ENCODE measurements around the gene ZNF532.

ZNF532 gene

DNA sequence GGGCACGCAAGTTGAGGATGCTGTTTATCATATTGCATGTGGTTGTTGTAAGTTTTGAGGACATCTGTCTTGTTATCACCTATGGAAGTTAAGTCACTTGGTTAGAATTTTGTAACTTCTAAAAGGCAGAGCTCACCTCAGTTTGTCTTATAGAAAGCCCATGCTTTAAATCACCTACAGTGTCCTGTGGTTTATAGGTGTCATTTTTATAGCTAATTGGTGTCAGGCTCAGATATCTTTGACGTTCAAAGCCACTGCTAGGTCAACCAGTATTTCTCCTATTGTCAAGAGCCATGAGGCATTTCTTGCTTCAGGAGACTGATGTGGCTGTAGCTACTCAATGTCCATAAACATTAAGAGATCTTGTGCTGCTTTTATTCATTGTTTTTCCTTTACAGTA lies 16.8 kb downstream of the ZNF532 start:
- ATAC-seq = no peak
- Mint-ChIP-seq H3K36me3 (peaks cover 65% of the 10 kb centered on the region), H3K27me3 (no peaks in the 10 kb centered on the region), H3K27ac (no peak overlapping the region), H3K4me1 (peaks cover 16% of the 10 kb centered on the region), H3K9me3 (no peaks in the 10 kb centered on the region), H3K4me3 (no peak overlapping the region)

DNA sequence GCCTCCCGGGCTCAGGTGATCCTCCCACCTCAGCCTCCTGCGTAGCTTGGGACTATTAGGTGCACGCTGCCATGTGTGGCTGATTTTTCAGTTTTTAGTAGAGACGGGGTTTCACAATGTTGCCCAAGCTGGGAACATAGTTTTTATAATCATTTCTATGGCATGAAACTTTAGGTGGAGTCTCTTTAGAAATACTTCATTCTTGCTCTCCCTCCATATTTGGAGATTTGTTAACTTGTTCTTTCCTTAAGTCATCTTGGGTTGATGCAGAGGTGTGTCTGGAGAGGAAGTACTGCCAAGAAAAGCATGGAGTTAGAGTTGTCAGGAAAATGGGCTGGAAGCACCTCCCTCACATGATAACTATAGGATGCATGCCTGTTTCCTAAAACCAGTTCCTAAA lies 17.4 kb downstream of the ZNF532 start:
- Mint-ChIP-seq H3K27ac (no peak overlapping the region), H3K36me3 (peaks cover 59% of the 10 kb centered on the region), H3K4me3 (no peak overlapping the region), H3K9me3 (no peaks in the 10 kb centered on the region), H3K27me3 (no peaks in the 10 kb centered on the region), H3K4me1 (peaks cover 16% of the 10 kb centered on the region)
- ATAC-seq = no peak

DNA sequence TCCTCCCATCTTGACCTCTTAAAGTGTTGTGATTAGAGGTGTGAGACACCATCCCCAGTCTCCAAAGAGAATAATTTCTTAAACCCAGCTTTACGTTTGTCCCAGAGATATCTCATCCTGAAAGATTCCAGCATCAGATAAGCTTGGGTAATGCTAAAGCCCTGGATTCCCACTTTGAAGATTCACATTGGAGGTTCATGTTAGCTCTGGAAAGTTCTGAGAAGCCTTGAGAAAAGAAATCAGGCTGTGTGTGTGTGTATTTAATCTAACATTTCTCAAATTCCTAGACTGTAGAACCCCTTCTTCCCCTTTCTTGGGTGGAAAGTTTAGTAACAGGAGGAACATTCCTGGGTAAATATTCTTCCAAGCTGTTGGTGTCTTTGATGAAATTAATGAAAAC lies 18.0 kb downstream of the ZNF532 start:
- H3K27ac Mint-ChIP-seq = no peak overlapping the region
- no peak for ATAC-seq
- no peaks in the 10 kb centered on the region for H3K27me3 Mint-ChIP-seq
- H3K9me3 Mint-ChIP-seq = no peaks in the 10 kb centered on the region
- H3K36me3 Mint-ChIP-seq = peaks cover 53% of the 10 kb centered on the region
- no peak overlapping the region for H3K4me3 Mint-ChIP-seq
- H3K4me1 Mint-ChIP-seq = peaks cover 16% of the 10 kb centered on the region

DNA sequence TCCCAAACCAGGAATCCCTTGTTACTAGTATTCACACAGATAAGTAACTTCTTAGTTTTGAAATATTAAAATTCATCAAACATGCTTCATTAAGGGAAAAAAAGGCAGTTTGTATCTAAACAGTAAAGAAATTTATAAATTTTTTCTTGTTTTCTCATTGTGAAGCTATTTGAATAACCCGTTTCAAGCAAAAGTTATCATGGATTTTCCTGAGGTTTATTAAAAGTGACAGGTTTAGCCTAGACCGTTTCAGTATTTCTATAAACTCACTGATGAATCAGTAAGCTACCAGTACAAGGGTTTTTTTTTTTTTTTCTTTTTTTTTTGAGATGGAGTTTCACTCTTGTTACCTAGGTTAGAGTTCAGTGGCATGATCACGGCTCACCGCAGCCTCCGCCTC lies 20.0 kb downstream of the ZNF532 start:
- no peaks in the 10 kb centered on the region for H3K27me3 Mint-ChIP-seq
- peaks cover 45% of the 10 kb centered on the region for H3K36me3 Mint-ChIP-seq
- no peak overlapping the region for H3K27ac Mint-ChIP-seq
- H3K9me3 Mint-ChIP-seq = no peaks in the 10 kb centered on the region
- ATAC-seq = no peak
- H3K4me1 Mint-ChIP-seq = peaks cover 21% of the 10 kb centered on the region
- no peak overlapping the region for H3K4me3 Mint-ChIP-seq

DNA sequence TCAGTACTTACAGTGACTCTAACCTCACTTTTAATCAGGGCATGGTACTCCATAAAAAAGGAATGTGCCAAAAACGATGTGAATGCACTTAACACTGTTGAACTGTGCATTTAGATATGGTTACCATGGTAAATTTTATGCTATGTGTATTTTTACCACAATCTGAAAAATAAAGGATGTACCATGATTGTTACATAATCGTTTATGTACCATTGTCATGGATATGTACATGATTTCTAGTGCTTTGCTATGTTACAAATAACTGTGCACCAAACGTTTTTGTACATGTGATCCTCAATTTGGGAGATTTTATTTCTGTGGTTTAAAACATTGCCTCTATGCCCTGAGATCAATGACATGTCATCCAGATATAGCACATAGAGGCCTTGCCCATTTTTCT lies 21.8 kb downstream of the ZNF532 start:
- no peak for ATAC-seq
- Mint-ChIP-seq H3K9me3 (no peaks in the 10 kb centered on the region), H3K27me3 (no peaks in the 10 kb centered on the region), H3K4me3 (no peak overlapping the region), H3K27ac (peak overlapping the region; percentile 82), H3K4me1 (peaks cover 32% of the 10 kb centered on the region), H3K36me3 (peaks cover 41% of the 10 kb centered on the region)

DNA sequence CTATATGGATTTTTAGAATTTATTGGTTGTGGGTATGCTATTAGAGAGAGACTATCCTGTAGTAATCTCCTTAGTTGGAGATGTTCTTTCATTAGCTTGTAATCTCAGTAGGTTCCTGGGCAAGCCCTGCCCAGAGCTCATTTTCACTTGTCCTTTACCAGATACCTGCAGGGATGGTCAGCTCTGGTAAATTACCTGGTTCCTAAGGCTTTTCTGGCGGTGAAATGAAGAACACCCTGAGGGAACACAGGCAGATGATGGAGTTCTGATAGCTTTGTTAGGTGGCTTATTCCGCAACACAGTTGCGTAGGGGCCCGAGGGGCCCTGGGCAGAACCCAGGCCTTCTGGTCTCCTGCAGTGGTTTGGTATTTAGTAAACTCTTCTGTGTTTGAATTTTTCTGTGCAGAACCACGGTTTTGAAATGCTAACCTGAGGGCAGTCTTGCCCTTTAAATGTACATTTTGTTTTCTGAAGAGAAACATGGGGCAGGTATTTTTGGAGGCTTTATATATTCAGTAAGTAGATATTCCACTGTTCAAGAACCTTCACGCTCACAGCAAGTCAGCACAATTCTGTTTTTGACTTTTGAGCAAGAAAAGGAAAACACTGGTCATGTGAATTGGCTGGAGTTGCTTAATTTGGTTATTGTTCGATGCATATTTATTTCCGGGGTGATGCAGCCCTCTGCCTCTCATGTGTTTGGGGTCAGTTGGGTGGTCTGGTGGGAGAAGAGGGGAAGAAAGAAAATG lies 22.4 kb downstream of the ZNF532 start:
- no peaks in the 10 kb centered on the region for H3K27me3 Mint-ChIP-seq
- peak overlapping the region; percentile 37 for H3K4me3 Mint-ChIP-seq
- H3K9me3 Mint-ChIP-seq = no peaks in the 10 kb centered on the region
- peak; percentile 65 for ATAC-seq
- peaks cover 37% of the 10 kb centered on the region for H3K4me1 Mint-ChIP-seq
- H3K36me3 Mint-ChIP-seq = peaks cover 34% of the 10 kb centered on the region
- peak overlapping the region; percentile 82 for H3K27ac Mint-ChIP-seq

DNA sequence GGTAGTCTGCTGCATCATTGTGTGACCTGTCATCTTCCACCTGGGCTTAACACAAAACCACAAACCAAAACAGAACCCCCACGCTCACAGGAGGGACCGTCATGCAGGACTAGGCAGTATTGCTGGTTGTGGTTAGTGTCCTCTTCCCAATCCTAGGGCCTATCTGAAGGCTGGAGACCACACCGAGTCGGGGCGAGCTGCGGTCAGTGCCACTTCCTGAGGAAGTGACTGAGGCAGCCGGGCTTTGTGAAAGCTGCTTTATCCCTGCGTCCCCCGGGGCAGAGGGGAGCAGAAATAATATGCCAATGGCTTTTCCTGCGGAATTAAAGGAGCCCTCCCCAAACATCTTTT lies 22.9 kb downstream of the ZNF532 start:
- Mint-ChIP-seq H3K36me3 (peaks cover 34% of the 10 kb centered on the region), H3K27me3 (no peaks in the 10 kb centered on the region), H3K9me3 (no peaks in the 10 kb centered on the region), H3K27ac (peak overlapping the region; percentile 82), H3K4me3 (peak overlapping the region; percentile 37), H3K4me1 (peaks cover 41% of the 10 kb centered on the region)
- peak; percentile 95 for ATAC-seq

DNA sequence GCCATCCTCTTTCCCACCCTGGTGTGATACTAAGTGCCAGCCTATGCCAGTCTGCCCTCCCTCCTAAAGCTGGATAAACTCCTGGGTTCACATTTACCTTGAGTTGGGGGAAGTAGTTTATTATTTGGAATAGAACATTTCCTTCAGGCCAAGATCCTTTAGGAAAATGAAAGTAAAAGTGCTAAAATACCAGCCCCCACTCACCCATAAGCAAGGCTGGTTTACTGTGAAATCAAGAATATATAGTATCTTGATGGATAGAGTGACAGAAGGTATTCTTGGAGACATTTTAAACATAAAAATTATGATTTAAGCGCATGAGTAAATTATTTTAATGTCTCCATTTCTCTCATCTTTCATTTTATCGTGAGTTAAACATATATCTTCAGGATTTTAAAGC lies 27.1 kb downstream of the ZNF532 start:
- Mint-ChIP-seq H3K27ac (peak overlapping the region; percentile 42), H3K4me1 (peaks cover 72% of the 10 kb centered on the region), H3K9me3 (no peaks in the 10 kb centered on the region), H3K36me3 (peaks cover 42% of the 10 kb centered on the region), H3K27me3 (no peaks in the 10 kb centered on the region), H3K4me3 (no peak overlapping the region)
- ATAC-seq = no peak

DNA sequence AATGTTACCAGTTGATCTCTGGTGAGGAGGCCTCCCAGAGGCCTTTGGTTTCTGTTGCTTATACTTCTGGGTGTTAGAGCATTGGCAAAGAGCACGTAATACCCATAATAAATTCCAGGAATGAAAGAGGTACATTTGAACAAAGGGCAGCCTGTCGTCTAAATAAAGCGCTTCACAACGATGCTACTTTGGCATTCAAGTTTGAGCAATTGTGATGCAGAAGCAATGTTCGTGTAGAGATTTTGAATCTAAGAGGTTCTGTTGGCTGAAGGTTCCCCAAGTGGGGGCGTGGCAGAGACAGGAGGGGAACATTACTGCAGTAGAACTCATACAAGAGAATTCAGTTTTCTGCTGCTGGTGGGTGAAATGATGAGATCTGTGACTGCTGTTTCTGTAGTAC lies 27.8 kb downstream of the ZNF532 start:
- Mint-ChIP-seq H3K4me3 (no peak overlapping the region), H3K4me1 (peaks cover 72% of the 10 kb centered on the region), H3K27ac (no peak overlapping the region), H3K9me3 (no peaks in the 10 kb centered on the region), H3K36me3 (peaks cover 42% of the 10 kb centered on the region), H3K27me3 (no peaks in the 10 kb centered on the region)
- ATAC-seq = no peak

DNA sequence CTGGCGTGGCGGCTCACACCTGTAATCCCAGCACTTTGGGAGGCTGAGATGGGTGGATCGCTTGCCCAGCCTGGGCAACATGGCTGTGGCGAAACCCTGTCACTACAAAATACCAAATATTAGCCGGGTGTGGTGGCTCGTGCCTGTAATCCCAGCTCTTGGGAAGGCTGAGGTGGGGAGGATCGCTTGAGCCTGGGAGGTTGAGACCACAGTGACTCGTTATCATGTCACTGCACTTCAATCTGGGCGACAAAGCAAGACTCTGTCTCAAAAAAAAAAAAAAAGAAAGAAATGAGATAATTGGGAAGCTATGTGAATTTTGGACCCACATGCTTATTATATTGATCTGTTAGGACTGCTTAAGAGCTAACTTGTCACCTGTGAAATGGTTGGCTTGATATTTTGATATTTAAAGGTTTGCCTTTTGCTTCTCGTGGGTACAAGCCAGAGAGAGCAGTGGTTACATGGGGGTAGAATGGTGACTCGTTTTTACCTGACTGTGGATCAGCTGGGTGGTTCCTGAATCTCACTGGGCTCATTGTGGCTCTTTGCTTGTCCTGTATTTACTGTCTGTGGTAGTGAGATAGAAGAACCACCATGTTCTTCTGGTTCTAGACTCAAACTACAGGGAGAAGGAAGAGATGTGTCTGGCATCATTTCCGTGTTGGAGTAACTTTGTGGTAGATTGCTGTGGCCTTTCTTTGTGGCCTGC lies 28.9 kb downstream of the ZNF532 start:
- Mint-ChIP-seq H3K4me1 (peaks cover 73% of the 10 kb centered on the region), H3K27ac (peak overlapping the region; percentile 87), H3K36me3 (peaks cover 44% of the 10 kb centered on the region), H3K4me3 (no peak overlapping the region), H3K9me3 (no peaks in the 10 kb centered on the region), H3K27me3 (no peaks in the 10 kb centered on the region)
- ATAC-seq = no peak

DNA sequence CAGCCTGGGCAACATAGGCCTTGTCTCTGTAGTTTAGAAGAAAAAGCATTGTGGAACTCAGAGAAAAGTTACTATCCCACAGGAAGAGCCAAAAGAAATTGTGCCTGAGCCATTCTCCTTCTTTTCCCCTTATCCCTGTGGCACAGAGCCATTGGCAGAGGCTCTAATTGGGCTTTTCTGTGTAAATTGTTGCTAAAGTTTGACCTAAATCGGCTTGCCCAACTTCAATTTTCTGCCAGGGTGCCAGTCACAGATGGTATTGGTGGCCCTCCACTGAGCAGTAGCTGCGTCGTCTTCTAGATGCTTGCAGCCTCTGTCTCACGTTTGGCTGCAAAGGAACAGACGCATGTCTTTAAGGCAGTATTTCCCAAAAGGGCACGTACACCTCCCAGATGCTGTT lies 30.3 kb downstream of the ZNF532 start:
- H3K4me1 Mint-ChIP-seq = peaks cover 79% of the 10 kb centered on the region
- H3K36me3 Mint-ChIP-seq = peaks cover 42% of the 10 kb centered on the region
- H3K9me3 Mint-ChIP-seq = no peaks in the 10 kb centered on the region
- no peak overlapping the region for H3K4me3 Mint-ChIP-seq
- no peak for ATAC-seq
- peak overlapping the region; percentile 87 for H3K27ac Mint-ChIP-seq
- no peaks in the 10 kb centered on the region for H3K27me3 Mint-ChIP-seq

DNA sequence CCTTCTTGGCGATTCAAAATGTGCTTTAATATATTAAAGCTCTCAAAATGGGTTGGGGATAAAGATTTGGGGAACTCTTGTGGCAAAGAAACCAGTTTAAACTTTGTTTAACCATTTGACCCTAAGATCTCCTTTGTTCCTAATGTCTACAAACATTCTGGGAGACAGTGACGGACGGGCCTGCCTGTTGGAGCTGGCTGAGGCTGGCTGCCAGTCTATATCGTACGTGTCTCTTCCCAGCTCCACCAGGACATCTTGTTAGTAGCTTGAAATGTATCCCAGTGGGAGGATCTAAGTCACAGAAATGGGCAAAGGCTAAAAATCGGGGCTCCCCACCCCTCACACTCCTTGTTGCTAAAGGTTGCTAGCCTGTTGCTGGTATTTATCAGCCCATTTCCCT lies 30.7 kb downstream of the ZNF532 start:
- Mint-ChIP-seq H3K9me3 (no peaks in the 10 kb centered on the region), H3K27ac (peak overlapping the region; percentile 87), H3K36me3 (peaks cover 45% of the 10 kb centered on the region), H3K4me3 (no peak overlapping the region), H3K4me1 (peaks cover 81% of the 10 kb centered on the region), H3K27me3 (no peaks in the 10 kb centered on the region)
- ATAC-seq = no peak

DNA sequence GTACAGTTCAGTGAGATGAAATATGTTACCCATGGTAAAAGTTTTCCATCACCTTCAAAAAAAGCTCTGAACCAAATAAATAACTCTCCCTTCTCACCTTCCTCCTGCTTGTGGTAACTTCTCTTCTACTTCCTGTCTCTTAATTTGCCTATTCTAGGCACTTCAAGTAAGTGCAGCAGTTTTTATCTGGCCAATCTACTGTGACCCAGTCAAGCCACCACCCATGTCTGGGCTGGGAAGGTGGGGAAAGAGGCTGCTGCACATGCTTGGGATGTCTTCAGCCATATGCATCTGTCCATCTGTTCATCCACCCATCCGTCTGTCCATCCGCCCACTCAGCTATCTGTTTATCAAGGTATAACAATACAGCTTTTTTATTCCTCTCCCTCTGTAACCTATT lies 31.6 kb downstream of the ZNF532 start:
- Mint-ChIP-seq H3K27me3 (no peaks in the 10 kb centered on the region), H3K27ac (peak overlapping the region; percentile 87), H3K9me3 (no peaks in the 10 kb centered on the region), H3K36me3 (peaks cover 48% of the 10 kb centered on the region), H3K4me1 (peaks cover 83% of the 10 kb centered on the region), H3K4me3 (peak overlapping the region; percentile 77)
- ATAC-seq = peak; percentile 94

DNA sequence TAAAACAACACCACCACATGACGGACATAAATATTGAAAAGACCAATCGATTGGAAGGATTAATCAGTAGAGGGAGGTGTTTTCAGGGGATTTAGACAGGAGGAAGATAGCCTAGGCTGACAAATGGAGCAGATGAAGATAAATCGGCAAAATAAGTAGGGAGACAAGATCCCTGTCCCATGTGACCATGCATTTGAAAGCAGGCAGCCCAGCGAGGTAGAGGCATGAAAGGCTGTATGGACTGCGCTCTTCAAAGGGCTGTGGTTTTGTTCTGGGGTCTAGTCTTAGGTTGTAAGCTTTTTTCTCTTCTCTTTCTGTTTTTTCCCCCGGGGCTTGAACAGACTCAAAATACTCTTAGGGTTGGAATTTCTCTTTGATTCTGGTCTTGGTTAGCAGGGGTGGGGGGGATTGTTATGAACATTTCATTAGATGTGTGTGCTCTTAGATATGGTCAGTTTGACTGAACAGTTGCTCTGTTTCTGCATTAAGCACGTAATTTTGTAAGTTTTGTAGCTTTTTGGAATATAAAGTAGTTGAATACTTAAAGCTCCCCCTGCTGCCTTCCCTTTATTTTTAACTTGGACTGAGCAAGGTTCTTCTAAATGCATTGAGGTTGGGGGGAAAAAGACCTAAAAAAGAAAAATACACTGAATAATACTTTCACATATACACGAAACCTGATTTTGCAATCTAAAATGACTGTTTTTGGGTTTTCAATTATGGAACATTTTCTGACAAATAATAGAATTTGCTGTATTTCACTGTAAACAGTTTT lies 32.2 kb downstream of the ZNF532 start:
- H3K27me3 Mint-ChIP-seq = no peaks in the 10 kb centered on the region
- H3K4me1 Mint-ChIP-seq = peaks cover 84% of the 10 kb centered on the region
- H3K27ac Mint-ChIP-seq = peak overlapping the region; percentile 87
- no peaks in the 10 kb centered on the region for H3K9me3 Mint-ChIP-seq
- H3K36me3 Mint-ChIP-seq = peaks cover 55% of the 10 kb centered on the region
- ATAC-seq = peak; percentile 72
- H3K4me3 Mint-ChIP-seq = peak overlapping the region; percentile 77

DNA sequence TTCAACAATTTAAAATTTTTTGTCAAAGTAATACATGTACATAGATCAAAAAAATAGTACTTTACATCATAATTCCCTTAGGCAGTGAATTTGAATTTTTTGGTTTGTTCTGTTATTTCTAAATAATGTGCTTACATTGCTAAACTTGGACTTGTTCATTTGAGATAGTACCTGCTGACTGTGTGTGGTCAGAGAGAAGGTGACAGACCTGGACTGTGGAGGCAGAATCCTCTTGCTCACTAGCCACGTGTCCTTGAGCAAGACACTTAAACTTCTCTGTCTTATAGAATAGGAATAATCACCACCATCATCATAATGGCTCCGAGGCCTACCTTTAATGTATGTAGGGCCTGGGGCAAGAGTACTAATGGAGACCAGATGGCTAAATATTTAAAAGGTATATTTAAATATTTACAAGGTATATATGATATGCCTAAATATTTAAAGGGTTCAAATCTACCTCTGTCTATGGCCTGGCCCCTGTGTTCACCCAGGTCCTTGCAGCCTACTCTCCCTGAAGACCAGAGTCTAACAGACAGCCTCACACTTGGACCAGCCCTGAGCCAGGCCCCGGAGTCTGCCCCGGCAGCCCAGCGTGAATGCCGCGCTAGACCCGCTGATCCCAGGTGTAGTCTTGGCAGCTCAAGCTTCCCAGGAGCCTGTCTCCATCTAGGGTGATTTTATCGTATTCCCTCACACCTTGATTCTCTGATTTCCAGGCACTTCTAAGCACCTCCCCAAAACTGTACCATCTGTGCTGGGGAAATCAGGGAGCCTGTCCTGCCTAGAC lies 33.5 kb downstream of the ZNF532 start:
- H3K36me3 Mint-ChIP-seq = peaks cover 56% of the 10 kb centered on the region

More for the DNA sequence above, 33.5 kb downstream of the ZNF532 start:
- H3K27me3 Mint-ChIP-seq = no peaks in the 10 kb centered on the region
- H3K4me1 Mint-ChIP-seq = peaks cover 88% of the 10 kb centered on the region
- H3K27ac Mint-ChIP-seq = peak overlapping the region; percentile 28
- H3K9me3 Mint-ChIP-seq = no peaks in the 10 kb centered on the region
- H3K4me3 Mint-ChIP-seq = no peak overlapping the region
- ATAC-seq = no peak
